D341Med (cell line): Measurements from ENCODE around the gene BET1L.
"Not testable (repeated sequence)": the region's sequence is repeated elsewhere in the genome, so short reads cannot be mapped to it uniquely, and the experiment has no call there.

Experiments used
- DNase-seq: peaks from one replicate; pipeline ENCODE4 v3.0.0; 2012; ENCODE audit warnings: low spot score

BET1L gene

GRCh38 chr11:193481-193880 is 13.7 kb downstream of the BET1L start:
- not testable (repeated sequence) for DNase-seq

- DNase-seq = not testable (repeated sequence)
These were observed 14.5 kb downstream of the BET1L start, which contains the start of gene SCGB1C1 for GRCh38 chr11:192674-193128. TSS of gene SCGB1C1 (plus strand) at chr11:193078. CDS start at chr11:193100, 22 bp downstream.

- DNase-seq = not testable (repeated sequence)
These were observed 15.4 kb downstream of the BET1L start for GRCh38 chr11:191490-192478.

- DNase-seq = not testable (repeated sequence)
These were observed 16.7 kb downstream of the BET1L start for GRCh38 chr11:190546-190945.

GRCh38 chr11:189843-190311 is 17.3 kb downstream of the BET1L start:
- not testable (repeated sequence) for DNase-seq

GRCh38 chr11:189200-189783 is 17.9 kb downstream of the BET1L start:
- not testable (repeated sequence) for DNase-seq

- not testable (repeated sequence) for DNase-seq
These were observed 27.0 kb downstream of the BET1L start for GRCh38 chr11:180242-180641.
